AG09309 (cell line): Measurements from ENCODE around the gene FAM131B.

Experiments
- DNase-seq: peaks from one replicate; pipeline ENCODE4 v3.0.0-alpha.2; 2010; ENCODE audit warnings: low read depth
- H3K4me3 ChIP-seq: 2 replicates; pipeline ENCODE4 v1.5.1; 2011; ENCODE audit warnings: mild to moderate bottlenecking, low read depth, low read length, moderate library complexity; ENCODE audit not compliant: control insufficient read depth
- TF ChIP-seq, protein P1 (sequence below): IDR thresholded peaks from 2 replicates; pipeline ENCODE4 v1.5.1; 2011; ENCODE audit warnings: mild to moderate bottlenecking, low read depth, low read length, inconsistent platforms; ENCODE audit not compliant: insufficient read depth, control insufficient read depth; ENCODE audit errors: missing control alignments

FAM131B gene

DNA sequence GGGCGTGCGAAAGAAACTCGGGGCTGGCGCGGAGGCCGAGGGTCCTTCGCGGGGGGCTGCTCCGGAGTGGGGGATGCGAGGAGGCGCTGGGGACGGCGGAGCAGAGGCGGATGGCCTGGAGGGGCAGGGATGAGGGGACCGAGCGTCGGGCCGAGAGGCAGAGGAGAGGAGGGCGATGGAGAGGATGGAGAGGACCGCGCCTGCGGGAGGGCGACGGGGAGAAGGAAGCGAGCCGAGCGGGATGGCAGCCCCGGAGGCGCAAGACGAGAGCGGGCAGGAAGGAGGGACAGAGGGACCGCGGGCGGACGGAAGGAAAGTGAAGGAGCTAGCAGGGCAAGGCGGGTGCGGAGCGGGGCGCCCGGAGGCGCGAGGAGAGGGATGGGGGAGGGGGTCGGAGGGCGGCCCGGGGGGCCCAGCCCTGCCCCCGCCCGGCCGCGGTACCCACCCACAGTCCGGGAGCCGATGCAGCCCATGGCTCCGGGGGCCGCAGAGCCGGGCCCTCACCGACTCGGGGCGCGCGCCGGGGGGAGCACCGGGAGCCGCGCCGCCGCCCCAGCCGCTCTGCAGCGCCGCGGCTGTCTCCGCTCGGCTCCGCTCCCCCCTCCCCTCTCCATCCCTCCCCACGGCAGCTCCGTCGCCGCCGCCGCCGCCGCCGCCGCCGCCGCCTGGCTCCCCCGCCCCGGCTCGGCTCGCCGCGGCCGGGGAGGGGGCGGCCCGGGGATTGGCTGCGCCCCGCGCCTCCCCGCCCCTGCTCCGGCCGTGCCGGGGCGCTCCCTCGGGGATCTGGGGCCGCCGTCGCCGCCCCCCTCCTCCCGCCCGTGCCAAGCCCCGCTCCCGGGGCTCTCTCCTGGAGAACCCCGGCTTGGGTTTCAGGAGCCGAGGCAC, at the start of gene FAM131B:
FAM131B (minus strand) TSS at position 583 of the 885 bp plus-strand sequence; CDS start at position 473, 110 bp downstream.
- H3K4me3 ChIP-seq, result peak within 1 kb of the TSS; percentile 56
- TF ChIP-seq, protein P1, sequence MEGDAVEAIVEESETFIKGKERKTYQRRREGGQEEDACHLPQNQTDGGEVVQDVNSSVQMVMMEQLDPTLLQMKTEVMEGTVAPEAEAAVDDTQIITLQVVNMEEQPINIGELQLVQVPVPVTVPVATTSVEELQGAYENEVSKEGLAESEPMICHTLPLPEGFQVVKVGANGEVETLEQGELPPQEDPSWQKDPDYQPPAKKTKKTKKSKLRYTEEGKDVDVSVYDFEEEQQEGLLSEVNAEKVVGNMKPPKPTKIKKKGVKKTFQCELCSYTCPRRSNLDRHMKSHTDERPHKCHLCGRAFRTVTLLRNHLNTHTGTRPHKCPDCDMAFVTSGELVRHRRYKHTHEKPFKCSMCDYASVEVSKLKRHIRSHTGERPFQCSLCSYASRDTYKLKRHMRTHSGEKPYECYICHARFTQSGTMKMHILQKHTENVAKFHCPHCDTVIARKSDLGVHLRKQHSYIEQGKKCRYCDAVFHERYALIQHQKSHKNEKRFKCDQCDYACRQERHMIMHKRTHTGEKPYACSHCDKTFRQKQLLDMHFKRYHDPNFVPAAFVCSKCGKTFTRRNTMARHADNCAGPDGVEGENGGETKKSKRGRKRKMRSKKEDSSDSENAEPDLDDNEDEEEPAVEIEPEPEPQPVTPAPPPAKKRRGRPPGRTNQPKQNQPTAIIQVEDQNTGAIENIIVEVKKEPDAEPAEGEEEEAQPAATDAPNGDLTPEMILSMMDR, result no peak
- no peak for DNase-seq

DNA sequence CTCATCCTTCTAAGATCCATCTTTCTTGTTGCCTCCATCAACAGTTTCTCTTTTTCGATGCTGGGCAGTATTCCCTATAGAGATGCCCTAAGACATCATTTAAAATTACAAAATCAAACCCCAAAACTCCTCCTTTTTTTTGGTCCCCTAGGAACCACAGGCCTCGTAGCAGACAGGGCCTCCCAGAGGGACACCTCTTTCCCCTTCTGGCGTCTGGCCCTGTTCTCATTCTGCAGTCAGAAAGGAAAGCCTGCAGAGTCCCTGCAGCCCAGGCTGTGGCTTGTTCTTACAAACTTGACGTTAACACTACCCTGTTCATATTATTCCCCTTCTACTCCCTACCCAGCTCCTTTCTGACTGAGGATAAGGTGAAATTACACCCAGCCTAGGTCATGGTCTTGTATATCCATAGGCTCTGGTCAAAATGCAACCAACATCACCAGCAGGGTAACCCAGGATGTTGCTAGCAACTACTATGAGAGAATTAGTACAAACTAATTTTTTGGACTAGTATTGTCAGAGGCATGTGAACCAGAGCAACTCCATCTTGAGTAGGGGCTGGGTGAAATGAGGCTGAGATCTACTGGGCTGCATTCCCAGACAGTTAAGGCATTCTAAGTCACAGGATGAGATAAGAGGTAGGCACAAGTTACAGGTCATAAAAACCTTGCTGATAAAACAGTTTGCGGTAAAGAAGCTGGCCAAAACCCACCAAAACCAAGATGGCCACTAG, 49.6 kb upstream of the FAM131B start:
- TF ChIP-seq, protein P1, result no peak
- no peak overlapping the region for H3K4me3 ChIP-seq
- DNase-seq, result no peak

DNA sequence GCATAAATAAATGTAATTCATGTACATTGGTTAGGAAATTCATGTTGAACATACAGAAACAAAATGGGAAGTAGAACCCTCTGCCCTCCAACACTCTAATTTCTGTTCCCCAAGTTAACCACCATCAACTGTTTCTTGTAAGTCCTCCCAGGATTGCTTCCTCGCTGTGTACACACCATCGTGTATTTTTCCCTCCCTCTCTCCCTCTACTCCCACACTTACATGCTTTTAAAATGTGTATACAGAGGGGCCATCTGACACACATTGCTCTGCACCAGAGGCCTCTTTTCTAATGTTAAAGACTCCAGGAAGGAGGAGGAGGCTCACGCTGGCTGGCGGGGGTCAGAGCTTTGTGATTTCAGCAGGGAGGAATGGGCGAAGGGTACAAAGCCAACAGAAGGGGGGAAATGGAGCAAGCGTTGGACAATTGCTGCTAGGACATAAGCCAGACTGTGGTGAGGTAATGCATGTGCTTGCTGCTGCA, 48.0 kb upstream of the FAM131B start:
- TF ChIP-seq, protein P1, result no peak
- no peak overlapping the region for H3K4me3 ChIP-seq
- no peak for DNase-seq

DNA sequence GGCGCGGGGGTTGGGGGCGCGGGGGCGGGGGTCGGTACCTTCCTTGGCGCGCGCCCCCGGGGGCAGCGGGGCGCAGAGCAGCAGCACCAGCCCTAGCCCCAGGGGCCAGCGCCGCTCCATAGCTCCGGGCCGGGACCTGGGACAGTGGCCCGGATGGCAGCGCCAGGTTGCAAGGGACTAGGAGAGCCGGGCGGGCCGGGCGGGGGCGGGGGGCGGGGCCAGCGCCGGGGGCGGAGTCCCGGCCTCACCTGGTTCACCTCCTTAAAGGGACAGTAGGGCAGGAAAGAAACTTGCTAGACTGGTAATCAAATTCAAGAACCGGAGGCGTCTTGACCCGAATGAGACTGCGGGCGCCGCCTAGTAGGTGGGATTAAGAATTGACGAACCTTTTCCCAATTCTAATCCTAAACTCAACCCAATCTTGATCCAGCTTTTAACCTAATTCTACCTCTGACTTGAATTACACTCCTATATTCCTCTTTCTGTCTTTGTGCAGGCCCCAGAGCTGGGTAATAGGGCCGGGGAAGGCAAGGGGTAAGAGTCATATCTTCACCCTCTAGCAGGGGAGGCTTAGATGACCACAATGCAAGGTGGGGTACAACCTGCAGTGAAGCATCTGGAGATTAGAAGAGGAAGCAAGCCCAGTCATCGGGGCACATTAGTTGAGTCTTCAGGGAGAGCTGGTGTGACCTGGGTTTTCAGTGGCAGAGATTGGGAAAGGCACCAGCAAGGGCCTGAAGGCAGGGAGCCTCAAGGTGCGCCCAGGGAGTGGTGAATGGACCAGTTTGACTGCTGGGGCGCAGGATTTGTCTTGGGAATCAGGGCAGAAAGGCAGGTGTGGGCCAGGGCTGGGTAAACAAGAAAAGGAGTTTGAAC, 46.4 kb upstream of the FAM131B start, which contains the start of gene EPHA1:
EPHA1 (minus strand) TSS at position 171 of the 876 bp plus-strand sequence; CDS start at position 120, 51 bp downstream.
- H3K4me3 ChIP-seq, result no peak within 1 kb of the TSS
- TF ChIP-seq, protein P1, result peak; percentile 26
- no peak for DNase-seq

DNA sequence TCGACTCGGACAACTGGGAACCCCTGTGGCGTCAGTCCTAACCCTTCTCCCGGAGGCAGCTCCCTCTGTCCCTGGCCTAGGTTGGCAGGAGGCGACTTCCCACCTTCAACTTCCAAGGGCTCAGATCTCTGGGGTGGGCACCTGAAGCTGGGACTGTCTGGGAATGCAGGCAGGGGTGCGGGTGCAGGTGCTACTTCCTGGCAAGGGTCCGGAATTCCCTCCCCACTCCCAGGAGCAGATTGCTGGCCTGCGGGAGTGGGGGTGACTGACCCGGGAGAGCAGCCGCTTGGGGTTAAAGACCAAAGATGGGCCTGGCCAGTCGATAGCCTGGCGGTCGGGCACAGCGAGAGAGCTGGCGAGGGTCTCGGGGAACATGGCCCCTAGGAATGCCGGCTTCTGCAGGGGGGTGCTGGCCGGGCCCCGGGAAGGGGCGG, 45.8 kb upstream of the FAM131B start:
- no peak overlapping the region for H3K4me3 ChIP-seq
- DNase-seq, result no peak
- TF ChIP-seq, protein P1, result no peak
